Measurements from ENCODE around the gene ERICH3.

GRCh38 chr1:74530892-74531291 is 142.7 kb downstream of the ERICH3 start:
- TF ChIP-seq CTCF (IDR thresholded peaks at IDR 0.05; ENCODE audit: insufficient read depth, low read length) (no peak), POLR2AphosphoS5 (IDR thresholded peaks at IDR 0.05; ENCODE audit: low read depth) (no peak), GABPA (IDR thresholded peaks at IDR 0.05; ENCODE audit: low read depth) (no peak), REST (IDR thresholded peaks at IDR 0.05; ENCODE audit: insufficient replicate concordance, low read depth) (no peak), SPI1 (IDR thresholded peaks at IDR 0.05; ENCODE audit: borderline replicate concordance, low read depth) (no peak)
